ENCODE measurements around the gene MUC15. TPM values are rescaled to one million over a fixed set of nuclear protein-coding genes. Genes with fewer than 3 reads are reported as not detected.

Gene MUC15
- total and polyA plus RNA-seq, 10 donors, result not detected

GRCh38 chr11:26613759-26614158, 41.7 kb upstream of the MUC15 start:
- peaks cover 0 to 35% (median 23%) of the 10 kb centered on the region in 8 donors for H3K9me3 ChIP-seq
- no peak overlapping the region for H3K27ac ChIP-seq
- no peak for TF ChIP-seq POLR2A (IDR thresholded peaks at IDR 0.05)
- TF ChIP-seq POLR2AphosphoS5 (IDR thresholded peaks at IDR 0.05), result no peak
- no peak for TF ChIP-seq CTCF (IDR thresholded peaks at IDR 0.05 in 8 of 11, conservative IDR thresholded peaks at IDR 0.05 in 3 of 11)
- H3K4me3 ChIP-seq, result no peak overlapping the region
- H3K27me3 ChIP-seq (replicated peaks in 1 of 7), result no peaks in the 10 kb centered on the region
- WGBS, 5 donors, result 50 to 87% (median 61%) methylated on average over 2 of the region's 2 CpGs
- no peaks in the 10 kb centered on the region for H3K4me1 ChIP-seq
- intact Hi-C loops (cut with DNase I; ENCODE audit: low total_unique reads), result no loop called here
- no peak for DNase-seq
- H3K36me3 ChIP-seq, result no peaks in the 10 kb centered on the region

- 57 to 88% (median 80%) methylated on average over 6 to 9 of the region's 9 CpGs for WGBS, 5 donors
- no peaks in the 10 kb centered on the region for H3K27me3 ChIP-seq (replicated peaks in 1 of 7)
- no peak overlapping the region for H3K4me3 ChIP-seq
- H3K9me3 ChIP-seq, result peaks cover 0 to 44% (median 25%) of the 10 kb centered on the region in 8 donors
- no peak overlapping the region for H3K27ac ChIP-seq
- TF ChIP-seq POLR2A (IDR thresholded peaks at IDR 0.05) (no peak), CTCF (IDR thresholded peaks at IDR 0.05 in 8 of 11, conservative IDR thresholded peaks at IDR 0.05 in 3 of 11) (no peak), POLR2AphosphoS5 (IDR thresholded peaks at IDR 0.05) (no peak)
- no peak for DNase-seq
- H3K36me3 ChIP-seq, result no peaks in the 10 kb centered on the region
- no peaks in the 10 kb centered on the region for H3K4me1 ChIP-seq
- intact Hi-C loops (cut with DNase I; ENCODE audit: low total_unique reads), result no loop called here
Measured at GRCh38 chr11:26608507-26609146, 36.6 kb upstream of the MUC15 start.

GRCh38 chr11:26607725-26608506, 35.9 kb upstream of the MUC15 start:
- Histone ChIP-seq H3K4me3 (no peak overlapping the region), H3K27me3 (replicated peaks in 1 of 7) (no peaks in the 10 kb centered on the region), H3K27ac (no peak overlapping the region), H3K4me1 (no peaks in the 10 kb centered on the region), H3K36me3 (no peaks in the 10 kb centered on the region), H3K9me3 (peaks cover 0 to 37% (median 18%) of the 10 kb centered on the region in 8 donors)
- TF ChIP-seq POLR2A (IDR thresholded peaks at IDR 0.05) (no peak), POLR2AphosphoS5 (IDR thresholded peaks at IDR 0.05) (no peak), CTCF (IDR thresholded peaks at IDR 0.05 in 8 of 11, conservative IDR thresholded peaks at IDR 0.05 in 3 of 11) (no peak)
- intact Hi-C loops (cut with DNase I; ENCODE audit: low total_unique reads), result no loop called here
- WGBS, 5 donors, result 72 to 91% (median 84%) methylated on average over 7 of the region's 7 CpGs
- no peak for DNase-seq

GRCh38 chr11:26599876-26600434, 27.9 kb upstream of the MUC15 start:
- intact Hi-C loops (cut with DNase I; ENCODE audit: low total_unique reads), result no loop called here
- no peak for TF ChIP-seq CTCF (IDR thresholded peaks at IDR 0.05 in 8 of 11, conservative IDR thresholded peaks at IDR 0.05 in 3 of 11)
- TF ChIP-seq POLR2AphosphoS5 (IDR thresholded peaks at IDR 0.05), result no peak
- no peak for TF ChIP-seq POLR2A (IDR thresholded peaks at IDR 0.05)

More at GRCh38 chr11:26599876-26600434, 27.9 kb upstream of the MUC15 start:
- DNase-seq, result no peak
- Histone ChIP-seq H3K27ac (no peak overlapping the region), H3K4me3 (no peak overlapping the region), H3K4me1 (no peaks in the 10 kb centered on the region), H3K27me3 (replicated peaks in 1 of 7) (no peaks in the 10 kb centered on the region), H3K9me3 (peaks cover 0 to 12% (median 0%) of the 10 kb centered on the region in 8 donors), H3K36me3 (no peaks in the 10 kb centered on the region)
- 65 to 76% (median 71%) methylated on average over 3 to 4 of the region's 4 CpGs for WGBS, 5 donors
